Measurements from ENCODE around the gene CACNG5.

Gene CACNG5

GRCh38 chr17:66822009-66822408, 12.9 kb upstream of the CACNG5 start:
- in situ Hi-C loops (cut with MboI; ENCODE audit: low sequenced_read_pairs) = no loop called here

GRCh38 chr17:66826856-66827255, 8.1 kb upstream of the CACNG5 start:
- in situ Hi-C loops (cut with MboI; ENCODE audit: low sequenced_read_pairs) = no loop called here

GRCh38 chr17:66829386-66829864, 5.5 kb upstream of the CACNG5 start:
- in situ Hi-C loops (cut with MboI; ENCODE audit: low sequenced_read_pairs) = no loop called here

DNA sequence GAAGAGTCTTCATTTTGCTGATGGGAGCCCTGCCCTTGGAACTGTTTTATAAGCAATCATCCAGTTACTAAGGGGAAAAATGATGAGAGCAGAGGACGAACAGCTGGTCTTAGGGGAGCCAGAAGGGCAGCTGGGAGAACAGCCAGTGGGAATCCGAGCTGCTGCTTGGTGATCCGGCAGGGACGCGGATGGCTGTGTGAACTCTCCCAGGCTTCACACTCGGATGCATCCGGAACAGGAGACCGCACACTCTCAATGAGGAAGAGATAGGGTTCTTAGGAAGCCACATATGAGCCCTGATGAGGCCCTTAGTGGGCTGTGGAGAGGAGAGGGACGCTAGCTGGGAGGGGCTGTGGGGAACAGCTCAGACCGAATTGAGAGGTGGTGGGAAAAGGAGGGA, 5.0 kb upstream of the CACNG5 start:
- in situ Hi-C loops (cut with MboI; ENCODE audit: low sequenced_read_pairs) = no loop called here

DNA sequence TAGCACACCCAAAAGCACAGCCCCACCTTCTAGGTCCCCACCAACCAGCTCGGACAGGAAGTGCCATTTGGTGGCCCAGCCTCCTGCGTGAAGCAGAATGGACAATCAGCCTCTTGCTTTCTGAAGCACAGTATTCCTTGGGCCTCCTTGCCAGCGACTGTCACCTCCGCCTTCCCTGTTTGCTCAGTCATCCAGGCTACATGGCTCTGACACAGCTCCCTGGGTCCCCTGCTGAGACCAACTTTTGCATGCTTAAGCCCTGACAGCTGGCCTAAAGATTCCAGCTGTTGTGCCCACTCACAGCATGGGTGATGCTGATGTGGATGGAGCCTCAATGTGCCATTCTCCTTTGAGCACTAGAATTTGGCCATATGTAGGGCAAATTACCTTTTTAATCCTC, 4.5 kb upstream of the CACNG5 start:
- in situ Hi-C loops (cut with MboI; ENCODE audit: low sequenced_read_pairs) = no loop called here

DNA sequence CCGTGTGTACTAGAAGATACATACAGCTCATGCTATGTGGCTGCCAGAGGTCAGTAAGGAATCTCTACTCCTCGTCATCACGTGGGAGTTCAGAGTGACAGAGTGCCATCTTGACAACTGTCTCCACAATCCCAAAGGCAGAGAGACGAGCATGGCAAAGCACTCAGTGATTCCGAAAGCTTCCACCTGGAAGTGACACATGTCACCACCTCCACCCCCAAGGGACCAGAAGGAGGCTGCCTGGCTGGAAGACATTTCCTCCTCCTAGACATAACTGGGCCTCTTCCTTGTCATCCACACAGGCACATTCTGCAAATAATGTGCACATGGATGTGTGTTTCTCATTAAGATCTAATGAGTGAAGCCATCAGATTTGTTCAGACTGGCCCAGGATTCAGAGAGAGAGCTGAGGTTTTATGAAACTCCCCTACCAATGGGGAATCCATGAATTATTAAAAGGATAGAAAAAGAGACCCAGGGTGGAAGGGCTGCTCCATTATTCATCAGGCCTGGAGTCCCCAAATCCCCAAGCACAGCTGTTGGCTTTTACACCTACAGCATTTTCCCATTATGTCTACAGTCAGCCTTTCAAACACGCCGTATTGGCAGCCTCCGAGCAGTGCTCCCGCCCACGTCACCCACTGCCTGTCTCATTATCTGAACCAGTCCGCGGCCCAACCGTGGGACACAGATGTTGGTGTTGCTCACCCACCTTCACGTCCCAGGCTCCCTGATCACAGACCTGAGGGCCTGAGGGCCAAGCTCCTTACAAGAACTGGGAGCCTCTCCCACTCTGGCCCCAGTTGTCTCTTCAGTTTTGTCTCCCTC, 3.3 kb upstream of the CACNG5 start:
- in situ Hi-C loops (cut with MboI; ENCODE audit: low sequenced_read_pairs) = no loop called here

- in situ Hi-C loops (cut with MboI; ENCODE audit: low sequenced_read_pairs) = no loop called here
These were observed 1.7 kb upstream of the CACNG5 start for GRCh38 chr17:66833201-66833600.

DNA sequence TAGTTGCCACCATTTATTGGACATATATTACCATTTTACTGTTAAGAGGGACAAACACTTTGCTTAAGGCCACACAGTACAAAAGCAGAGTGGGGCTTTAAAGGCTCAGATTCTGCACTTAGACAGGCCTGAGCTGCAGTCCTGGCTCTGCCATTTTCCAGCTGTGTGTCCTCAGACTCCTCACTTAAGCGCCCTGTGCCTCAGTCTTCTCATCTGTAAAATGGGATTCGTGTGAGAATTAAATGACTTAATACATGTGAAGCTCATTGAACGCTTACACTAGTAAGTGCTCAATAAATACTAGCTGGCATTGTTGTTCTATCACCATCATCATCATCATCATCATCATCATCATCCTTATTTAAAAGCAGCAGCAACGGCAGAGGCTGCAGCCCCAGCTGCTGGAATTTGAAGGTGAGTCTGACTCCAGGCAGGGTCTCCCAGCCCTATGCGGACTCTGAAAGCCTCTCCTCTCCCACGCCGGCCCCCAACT, 445 bp upstream of the CACNG5 start:
- in situ Hi-C loops (cut with MboI; ENCODE audit: low sequenced_read_pairs) = no loop called here

DNA sequence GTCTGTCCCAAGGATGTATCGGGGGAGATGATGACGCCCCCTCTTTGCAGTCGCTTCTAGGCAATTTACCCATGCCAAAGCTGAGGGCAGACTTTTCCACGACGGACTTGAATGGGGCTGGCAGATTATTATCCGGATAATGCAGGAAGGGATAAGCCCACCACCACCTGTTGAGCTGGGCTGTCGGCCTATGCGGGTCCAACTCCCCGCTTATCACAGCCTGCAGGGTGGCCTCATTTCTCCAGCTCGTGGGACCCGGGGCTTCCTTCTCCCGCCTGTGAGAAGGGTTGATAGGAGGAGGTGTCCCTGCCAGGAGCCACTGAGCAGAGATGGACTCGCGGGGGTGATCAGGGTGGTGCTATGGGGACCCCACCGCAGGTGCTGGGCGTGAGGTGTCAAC, 559 bp downstream of the CACNG5 start:
- in situ Hi-C loops (cut with MboI; ENCODE audit: low sequenced_read_pairs) = no loop called here

GRCh38 chr17:66836063-66837005, 1.4 kb downstream of the CACNG5 start:
- in situ Hi-C loops (cut with MboI; ENCODE audit: low sequenced_read_pairs) = no loop called here

GRCh38 chr17:66837226-66837625, 2.3 kb downstream of the CACNG5 start:
- in situ Hi-C loops (cut with MboI; ENCODE audit: low sequenced_read_pairs) = no loop called here

DNA sequence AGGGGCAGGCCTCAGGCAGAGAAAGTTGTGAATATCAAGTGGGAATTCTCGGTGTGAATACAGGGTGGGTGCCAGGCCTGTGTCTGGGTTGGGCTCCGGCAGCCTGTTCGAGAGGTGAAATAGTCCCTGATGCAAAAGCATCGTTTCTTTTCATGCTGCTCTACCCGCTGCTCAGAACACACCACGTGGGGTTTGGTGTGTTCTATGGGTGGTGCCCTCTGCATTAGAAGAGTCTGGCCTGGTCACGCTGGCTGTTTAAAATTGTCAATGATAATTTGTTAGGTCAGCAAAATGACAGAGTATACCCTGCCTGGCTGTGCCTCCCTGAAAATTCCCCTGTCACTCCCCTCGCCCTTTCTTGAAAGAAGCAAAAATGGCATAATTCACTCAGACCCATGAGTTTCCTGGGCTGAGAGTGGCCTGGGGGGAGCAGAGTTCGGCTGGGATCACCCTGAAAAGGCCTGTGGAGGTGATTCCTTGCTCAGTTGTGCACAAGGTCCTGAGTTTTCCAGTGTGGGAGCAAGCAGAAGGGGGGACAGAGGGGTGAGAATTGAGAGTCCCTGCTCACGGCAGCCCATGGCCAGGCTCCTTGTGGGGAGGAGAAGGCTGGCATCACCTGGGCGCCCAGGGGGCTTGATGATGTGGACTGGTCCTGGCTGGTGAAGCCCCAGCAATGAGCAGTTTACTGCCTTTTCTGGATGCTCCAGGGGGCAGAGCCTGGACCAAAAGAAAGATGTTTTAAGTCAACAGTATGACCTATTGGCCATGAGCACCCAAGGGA, 3.2 kb downstream of the CACNG5 start:
- in situ Hi-C loops (cut with MboI; ENCODE audit: low sequenced_read_pairs) = no loop called here

- in situ Hi-C loops (cut with MboI; ENCODE audit: low sequenced_read_pairs) = no loop called here
These were observed 4.7 kb downstream of the CACNG5 start for GRCh38 chr17:66839616-66840015.

- in situ Hi-C loops (cut with MboI; ENCODE audit: low sequenced_read_pairs) = no loop called here
These were observed 5.1 kb downstream of the CACNG5 start for GRCh38 chr17:66840061-66840460.

- in situ Hi-C loops (cut with MboI; ENCODE audit: low sequenced_read_pairs) = no loop called here
These were observed 6.4 kb downstream of the CACNG5 start for GRCh38 chr17:66841328-66841727.

DNA sequence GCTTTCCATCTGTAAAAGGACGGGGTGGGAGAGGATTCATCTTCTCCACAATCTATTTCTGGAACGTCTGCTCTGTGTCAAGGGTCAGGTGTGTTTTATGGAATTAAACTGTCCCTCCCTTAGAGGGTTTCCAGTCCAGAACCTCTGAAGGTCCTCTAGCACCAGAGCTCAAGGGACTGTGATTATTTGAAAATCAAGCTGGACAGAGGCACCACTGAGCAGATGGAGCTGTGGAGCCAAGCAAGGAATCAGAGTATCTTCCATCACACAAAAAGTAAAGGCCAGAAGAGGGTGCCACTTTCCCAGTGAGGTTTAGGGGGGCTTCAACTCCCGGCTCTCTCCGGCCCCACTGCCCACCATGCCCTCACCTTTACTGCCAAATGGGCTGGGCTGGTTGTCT, 6.8 kb downstream of the CACNG5 start:
- in situ Hi-C loops (cut with MboI; ENCODE audit: low sequenced_read_pairs) = no loop called here

DNA sequence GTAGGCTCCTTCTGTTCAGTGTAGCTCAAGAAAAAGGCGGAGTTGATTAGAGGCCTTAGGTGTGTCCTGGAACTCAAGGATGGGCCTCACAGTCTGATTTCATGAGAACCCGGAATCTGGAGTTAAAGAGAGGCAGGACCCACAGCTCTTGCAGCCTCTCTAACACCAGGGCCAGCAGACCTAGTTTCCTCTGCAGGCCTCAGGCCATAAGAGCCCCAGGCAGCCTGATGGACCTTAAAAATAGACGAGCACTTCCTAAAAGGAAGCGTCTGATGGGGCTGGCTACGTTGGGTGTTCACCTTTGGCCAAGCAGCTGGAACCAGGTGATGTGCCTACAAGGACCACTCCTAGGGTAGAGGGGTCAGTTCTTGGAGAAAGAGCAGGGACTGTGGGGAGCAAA, 7.6 kb downstream of the CACNG5 start:
- in situ Hi-C loops (cut with MboI; ENCODE audit: low sequenced_read_pairs) = no loop called here

GRCh38 chr17:66842959-66843358, 8.0 kb downstream of the CACNG5 start:
- in situ Hi-C loops (cut with MboI; ENCODE audit: low sequenced_read_pairs) = no loop called here

DNA sequence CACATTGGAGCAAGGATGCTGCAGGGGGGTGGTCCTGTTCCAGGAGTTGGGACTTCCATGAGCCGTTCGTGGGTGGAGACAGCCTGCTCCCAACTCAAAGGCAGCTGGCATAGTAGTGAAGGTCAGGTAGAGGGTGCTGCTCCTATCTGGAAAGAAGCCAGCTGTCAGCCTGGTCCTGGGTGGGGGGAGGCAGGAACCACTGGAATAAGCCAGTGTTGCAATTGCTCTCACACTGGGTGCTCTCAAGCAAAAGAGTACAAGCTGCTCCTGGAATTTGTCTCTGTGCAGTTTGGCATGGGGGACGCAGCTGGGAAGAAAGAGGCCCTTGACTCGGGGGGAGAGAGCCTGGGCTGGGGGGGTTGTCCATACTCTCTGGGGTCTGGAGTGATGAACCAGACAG, 8.7 kb downstream of the CACNG5 start:
- in situ Hi-C loops (cut with MboI; ENCODE audit: low sequenced_read_pairs) = no loop called here

GRCh38 chr17:66847704-66848103, 12.8 kb downstream of the CACNG5 start:
- in situ Hi-C loops (cut with MboI; ENCODE audit: low sequenced_read_pairs) = no loop called here

- in situ Hi-C loops (cut with MboI; ENCODE audit: low sequenced_read_pairs) = no loop called here
These were observed 13.6 kb downstream of the CACNG5 start for GRCh38 chr17:66848496-66848895.

Data from HL-60/S4 treated with retinoic acid at 250 ng/mL for 4 days and 3 days (cell line).